RWPE1 (cell line): Measurements from ENCODE around the gene MYBPC3.

Experiments used
- CTCF ChIA-PET: fragments of 350-600 bp; sonication (Branson Sonifier 250); formaldehyde crosslinking; extraction: SDS; loops from one replicate; lab custom pipeline; 2021; lab: Yijun Ruan, JAX
- POLR2A ChIA-PET: fragments of 400-600 bp; formaldehyde crosslinking; extraction: SDS; loops from one replicate; lab custom pipeline; 2020; ENCODE audit warnings: antibody characterized with exemption; ENCODE audit not compliant: low non-redundant PET; lab: Yijun Ruan, JAX
- DNase-seq: peaks from one replicate; pipeline ENCODE4 v3.0.0; 2012; ENCODE audit warnings: low spot score
- H3K27ac ChIP-seq: fragments of 450-650 bp; 2 replicates; pipeline ENCODE4 v1.5.1; 2017
- TF ChIP-seq, protein P1 (sequence below): fragments of 450-650 bp; conservative IDR thresholded peaks from 2 replicates; pipeline ENCODE4 v1.5.1; 2017; ENCODE audit warnings: low read depth, mild to moderate bottlenecking

The MYBPC3 gene

DNA sequence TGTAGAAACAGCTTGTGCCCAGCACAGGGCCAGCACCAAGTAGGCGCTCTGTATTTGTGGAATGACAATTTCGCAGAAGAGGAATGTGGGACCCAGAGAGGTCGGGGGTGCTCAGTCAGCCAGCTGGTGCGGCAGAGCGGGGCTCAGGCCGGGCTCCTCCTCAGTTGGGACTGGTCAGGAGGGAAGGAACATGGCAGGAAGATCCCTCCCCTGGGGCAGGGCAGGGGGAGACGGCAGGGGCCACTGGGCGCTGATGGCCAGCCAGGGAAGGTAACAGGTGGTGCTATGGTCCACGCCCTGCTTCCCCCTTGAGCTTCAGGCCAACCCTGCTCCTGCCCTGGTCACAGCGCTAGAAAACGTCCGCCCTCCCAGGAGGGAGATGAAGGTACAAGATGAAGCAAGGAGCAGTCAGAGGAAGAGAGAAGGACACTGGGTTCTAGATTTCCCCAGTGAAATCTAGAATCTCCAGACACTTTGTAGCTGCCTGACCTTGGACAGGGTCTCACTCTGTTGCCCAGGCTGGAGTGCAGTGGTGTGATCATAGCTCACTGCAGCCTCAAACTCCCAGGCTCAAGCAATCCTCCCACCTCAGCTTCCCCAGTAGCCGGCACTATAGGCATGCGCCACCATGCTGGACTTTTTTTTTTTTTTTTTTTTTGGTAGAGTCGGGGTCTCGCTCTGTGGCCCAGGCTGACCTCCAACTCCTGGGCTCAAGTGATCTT lies 39.4 kb upstream of the MYBPC3 start:
- no peak for DNase-seq
- TF ChIP-seq, protein P1, sequence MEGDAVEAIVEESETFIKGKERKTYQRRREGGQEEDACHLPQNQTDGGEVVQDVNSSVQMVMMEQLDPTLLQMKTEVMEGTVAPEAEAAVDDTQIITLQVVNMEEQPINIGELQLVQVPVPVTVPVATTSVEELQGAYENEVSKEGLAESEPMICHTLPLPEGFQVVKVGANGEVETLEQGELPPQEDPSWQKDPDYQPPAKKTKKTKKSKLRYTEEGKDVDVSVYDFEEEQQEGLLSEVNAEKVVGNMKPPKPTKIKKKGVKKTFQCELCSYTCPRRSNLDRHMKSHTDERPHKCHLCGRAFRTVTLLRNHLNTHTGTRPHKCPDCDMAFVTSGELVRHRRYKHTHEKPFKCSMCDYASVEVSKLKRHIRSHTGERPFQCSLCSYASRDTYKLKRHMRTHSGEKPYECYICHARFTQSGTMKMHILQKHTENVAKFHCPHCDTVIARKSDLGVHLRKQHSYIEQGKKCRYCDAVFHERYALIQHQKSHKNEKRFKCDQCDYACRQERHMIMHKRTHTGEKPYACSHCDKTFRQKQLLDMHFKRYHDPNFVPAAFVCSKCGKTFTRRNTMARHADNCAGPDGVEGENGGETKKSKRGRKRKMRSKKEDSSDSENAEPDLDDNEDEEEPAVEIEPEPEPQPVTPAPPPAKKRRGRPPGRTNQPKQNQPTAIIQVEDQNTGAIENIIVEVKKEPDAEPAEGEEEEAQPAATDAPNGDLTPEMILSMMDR: no peak
- CTCF ChIA-PET: interaction anchor here (0.6 to 1.0 kb wide), 2 partner anchors 17 to 22 kb away, joined by 3 to 5 read pairs; no protein-coding TSS in a partner anchor
- POLR2A ChIA-PET: no interaction called here
- no peak overlapping the region for H3K27ac ChIP-seq

- no peak overlapping the region for H3K27ac ChIP-seq
- DNase-seq: no peak
- POLR2A ChIA-PET: no interaction called here
- CTCF ChIA-PET: interaction anchor here (0.7 to 1.0 kb wide), 2 partner anchors 17 to 18 kb away, joined by 3 to 5 read pairs; no protein-coding TSS in a partner anchor
- TF ChIP-seq, protein P1: no peak
Measured at GRCh38 chr11:47391077-47391583, 38.6 kb upstream of the MYBPC3 start.

DNA sequence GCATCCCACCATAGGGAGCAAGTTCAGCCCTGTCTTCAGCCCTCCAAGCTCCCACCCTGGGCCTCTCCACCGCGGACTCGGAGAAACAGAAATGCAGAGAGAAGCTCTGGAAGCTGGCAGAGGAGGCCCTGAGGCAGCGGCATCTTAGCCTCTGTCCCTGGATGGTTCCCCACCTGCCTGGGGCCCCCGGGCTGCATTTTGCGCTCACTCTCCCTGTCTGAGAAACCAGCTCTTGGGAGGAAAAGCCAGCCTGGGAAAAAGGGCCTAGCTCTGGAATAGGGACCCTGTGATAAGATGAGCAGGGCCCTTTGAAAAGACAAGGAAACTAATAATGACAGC lies 37.9 kb upstream of the MYBPC3 start:
- TF ChIP-seq, protein P1: no peak
- no peak for DNase-seq
- POLR2A ChIA-PET: no interaction called here
- CTCF ChIA-PET: interaction anchor here (0.5 to 0.6 kb wide), 2 partner anchors 17 kb away, joined by 4 read pairs; no protein-coding TSS in a partner anchor
- H3K27ac ChIP-seq: no peak overlapping the region

DNA sequence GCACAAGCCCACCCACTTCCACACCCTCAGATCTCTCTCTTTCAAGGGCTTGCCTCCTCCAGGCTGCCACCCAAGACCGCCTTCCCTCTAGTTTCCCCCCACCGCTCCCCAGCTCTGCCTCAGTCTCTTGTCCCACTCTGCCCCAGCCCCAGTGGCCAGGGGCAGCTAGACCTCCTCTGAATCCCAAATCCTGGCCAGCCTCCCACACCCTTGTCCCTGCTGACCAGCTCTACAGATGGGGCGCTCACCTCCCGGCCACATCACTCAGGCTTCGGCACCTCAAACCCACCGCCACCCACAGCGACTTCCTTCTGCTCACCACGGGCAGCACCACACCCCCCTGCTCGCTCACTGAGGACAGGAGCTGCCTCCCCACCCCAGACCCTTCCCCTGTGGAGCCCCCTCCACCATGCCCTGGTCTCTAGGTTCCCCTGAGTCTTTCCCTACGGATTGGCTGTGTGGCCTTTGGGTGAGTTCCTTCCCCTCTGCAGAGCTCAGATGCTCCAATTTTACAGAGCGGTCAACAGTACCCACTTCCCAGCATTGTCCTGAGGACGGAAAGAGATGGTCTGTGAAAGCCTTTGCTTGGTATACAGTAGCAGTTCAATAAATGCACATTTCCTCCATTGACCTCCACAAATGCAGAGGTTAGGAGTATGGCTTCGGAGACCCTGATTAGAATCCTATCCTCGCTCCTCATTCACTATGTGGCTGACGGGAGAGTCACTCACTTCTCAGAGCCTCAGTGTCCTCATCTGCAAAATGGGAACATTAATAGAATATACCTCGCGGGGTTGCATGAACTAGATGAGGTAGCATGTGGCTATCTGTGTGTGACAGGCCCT lies 37.3 kb upstream of the MYBPC3 start:
- ChIA-PET CTCF (interaction anchor here (0.5 to 0.6 kb wide), 2 partner anchors 16 to 17 kb away, joined by 4 read pairs; no protein-coding TSS in a partner anchor), POLR2A (interaction anchor here (0.6 kb wide), 1 partner anchor 1460 kb away, joined by 7 read pairs; no protein-coding TSS in a partner anchor)
- no peak for DNase-seq
- peak overlapping the region; percentile 81 for H3K27ac ChIP-seq
- TF ChIP-seq, protein P1: no peak

GRCh38 chr11:47388697-47389576 lies 36.4 kb upstream of the MYBPC3 start:
- peak overlapping the region; percentile 81 for H3K27ac ChIP-seq
- TF ChIP-seq, protein P1: no peak
- no peak for DNase-seq
- ChIA-PET POLR2A (interaction anchor here (0.6 kb wide), 1 partner anchor 1459 kb away, joined by 7 read pairs; no protein-coding TSS in a partner anchor), CTCF (no interaction called here)
